SU-DHL-6 (cell line): ENCODE data around the gene PKP2.

Experiments used
- H2AFZ ChIP-seq: fragments of 200-600 bp; sonication (generic); 2 replicates; pipeline ENCODE4 v1.6.1; 2014; ENCODE audit warnings: low read depth, mild to moderate bottlenecking, moderate library complexity, mixed read lengths, antibody characterized with exemption, low read length; ENCODE audit not compliant: severe bottlenecking
- H3F3A ChIP-seq: fragments of 200-600 bp; shearing (Covaris generic); 2 replicates; pipeline ENCODE4 v1.6.0; 2016; ENCODE audit warnings: antibody characterized with exemption, mild to moderate bottlenecking; ENCODE audit not compliant: insufficient read depth
- H3K27ac ChIP-seq: fragments of 200-600 bp; sonication (generic); 2 replicates; pipeline ENCODE4 v1.5.1; 2016; ENCODE audit warnings: low read depth, mild to moderate bottlenecking, low read length, moderate library complexity, mixed read lengths
- H3K27me3 ChIP-seq: fragments of 200-600 bp; sonication (generic), shearing (Covaris generic); 2 replicates; pipeline ENCODE4 v1.6.0; 2014; ENCODE audit warnings: mild to moderate bottlenecking, low read length
- H3K36me3 ChIP-seq: fragments of 200-600 bp; sonication (generic); 2 replicates; pipeline ENCODE4 v1.6.1; 2014; ENCODE audit warnings: mild to moderate bottlenecking, low read length, mixed read lengths
- H3K4me2 ChIP-seq: fragments of 300-600, 200-600 bp; shearing (Covaris generic), sonication (generic); 2 replicates; pipeline ENCODE4 v1.6.0; 2014; ENCODE audit warnings: low read length, low read depth, mild to moderate bottlenecking; ENCODE audit not compliant: poor library complexity, severe bottlenecking
- H3K4me3 ChIP-seq: fragments of 200-600 bp; sonication (generic); 2 replicates; pipeline ENCODE4 v1.5.1; 2014; ENCODE audit warnings: antibody characterized with exemption, low read length, mild to moderate bottlenecking, mixed read lengths; ENCODE audit not compliant: insufficient read depth, poor library complexity, severe bottlenecking
- H3K79me2 ChIP-seq: fragments of 200-600 bp; sonication (generic); 2 replicates; pipeline ENCODE4 v1.6.1; 2014; ENCODE audit warnings: mild to moderate bottlenecking, low read length, moderate library complexity; ENCODE audit not compliant: insufficient read depth
- H3K9ac ChIP-seq: fragments of 200-600 bp; sonication (generic); 2 replicates; pipeline ENCODE4 v1.7.0; 2014; ENCODE audit warnings: mild to moderate bottlenecking, low read length
- H3K9me2 ChIP-seq: fragments of 200-600 bp; sonication (generic); replicated peaks from 2 replicates; pipeline ENCODE4 v1.6.1; 2014; ENCODE audit warnings: low read length; ENCODE audit not compliant: insufficient read depth
- H3K9me3 ChIP-seq: fragments of 200-600 bp; sonication (generic); 2 replicates; pipeline ENCODE4 v1.6.1; 2014; ENCODE audit warnings: low read length, mixed read lengths; ENCODE audit not compliant: insufficient read depth
- H4K20me1 ChIP-seq: fragments of 200-600 bp; sonication (generic); 2 replicates; pipeline ENCODE4 v1.6.1; 2014; ENCODE audit warnings: low read depth, mild to moderate bottlenecking, antibody characterized with exemption, low read length, moderate library complexity, mixed read lengths
- EZH2phosphoT487 ChIP-seq: fragments of 200-600 bp; sonication (generic), shearing (Covaris generic); conservative IDR thresholded peaks from 2 replicates; pipeline ENCODE4 v1.6.1; 2018; ENCODE audit warnings: mild to moderate bottlenecking, antibody characterized with exemption, low read length, moderate library complexity, mixed read lengths
- TF ChIP-seq, protein P1 (sequence below): fragments of 200-600 bp; sonication (generic); IDR thresholded peaks from one replicate; pipeline ENCODE4 v1.5.1; 2017; ENCODE audit warnings: antibody characterized with exemption, mild to moderate bottlenecking, low read length, moderate library complexity; ENCODE audit not compliant: insufficient read depth, poor library complexity, severe bottlenecking

PKP2 gene

DNA sequence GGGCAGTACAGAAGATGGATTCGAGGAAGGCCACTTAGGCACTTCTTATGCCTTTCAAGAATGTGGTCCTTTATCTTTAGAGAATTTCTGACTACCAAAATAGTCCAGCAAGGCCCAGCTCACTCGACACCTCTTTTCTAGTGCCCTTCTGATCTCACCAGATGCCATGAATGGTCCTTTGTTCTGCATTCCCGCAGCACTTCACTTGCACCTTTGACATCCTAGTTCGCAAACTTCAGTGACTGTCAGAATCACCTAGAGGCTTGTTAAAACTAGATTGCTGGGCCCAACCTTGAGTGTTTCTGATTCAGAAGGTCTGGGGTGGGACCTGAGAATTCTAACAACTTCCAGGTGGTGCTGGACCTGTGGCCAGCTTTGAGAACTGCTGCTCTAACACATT is 56.7 kb downstream of the PKP2 start:
- Histone ChIP-seq H2AFZ (no peak overlapping the region), H3K27ac (no peak overlapping the region), H3K4me3 (no peak overlapping the region), H4K20me1 (no peaks in the 10 kb centered on the region), H3K36me3 (no peaks in the 10 kb centered on the region), H3K9me3 (no peaks in the 10 kb centered on the region), H3K9me2 (no peaks in the 10 kb centered on the region), H3K4me2 (no peak overlapping the region), H3F3A (no peaks in the 10 kb centered on the region), H3K27me3 (no peaks in the 10 kb centered on the region), H3K9ac (no peak overlapping the region), H3K79me2 (no peaks in the 10 kb centered on the region)
- TF ChIP-seq EZH2phosphoT487: no peak
- TF ChIP-seq, protein P1, sequence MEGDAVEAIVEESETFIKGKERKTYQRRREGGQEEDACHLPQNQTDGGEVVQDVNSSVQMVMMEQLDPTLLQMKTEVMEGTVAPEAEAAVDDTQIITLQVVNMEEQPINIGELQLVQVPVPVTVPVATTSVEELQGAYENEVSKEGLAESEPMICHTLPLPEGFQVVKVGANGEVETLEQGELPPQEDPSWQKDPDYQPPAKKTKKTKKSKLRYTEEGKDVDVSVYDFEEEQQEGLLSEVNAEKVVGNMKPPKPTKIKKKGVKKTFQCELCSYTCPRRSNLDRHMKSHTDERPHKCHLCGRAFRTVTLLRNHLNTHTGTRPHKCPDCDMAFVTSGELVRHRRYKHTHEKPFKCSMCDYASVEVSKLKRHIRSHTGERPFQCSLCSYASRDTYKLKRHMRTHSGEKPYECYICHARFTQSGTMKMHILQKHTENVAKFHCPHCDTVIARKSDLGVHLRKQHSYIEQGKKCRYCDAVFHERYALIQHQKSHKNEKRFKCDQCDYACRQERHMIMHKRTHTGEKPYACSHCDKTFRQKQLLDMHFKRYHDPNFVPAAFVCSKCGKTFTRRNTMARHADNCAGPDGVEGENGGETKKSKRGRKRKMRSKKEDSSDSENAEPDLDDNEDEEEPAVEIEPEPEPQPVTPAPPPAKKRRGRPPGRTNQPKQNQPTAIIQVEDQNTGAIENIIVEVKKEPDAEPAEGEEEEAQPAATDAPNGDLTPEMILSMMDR: no peak

DNA sequence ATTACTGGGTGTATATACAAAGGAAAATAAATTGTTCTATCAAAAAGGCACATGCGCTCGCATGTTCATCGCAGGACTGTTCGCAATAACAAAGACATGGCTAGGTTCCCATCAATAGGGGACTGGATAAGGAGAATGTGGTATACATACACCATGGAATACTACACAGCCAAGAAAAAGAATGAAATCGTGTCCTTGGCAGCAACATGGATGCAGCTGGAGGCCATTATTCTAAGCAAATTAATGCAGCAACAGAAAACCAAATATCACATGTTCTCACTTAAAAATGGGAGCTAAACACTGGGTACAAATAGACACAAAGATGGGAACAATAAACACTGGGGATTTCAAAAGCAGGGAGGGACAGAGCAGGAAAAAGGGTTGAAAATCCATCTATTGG is 58.6 kb downstream of the PKP2 start:
- H4K20me1 ChIP-seq: no peaks in the 10 kb centered on the region
- H2AFZ ChIP-seq: no peak overlapping the region
- H3K9me3 ChIP-seq: no peaks in the 10 kb centered on the region

DNA sequence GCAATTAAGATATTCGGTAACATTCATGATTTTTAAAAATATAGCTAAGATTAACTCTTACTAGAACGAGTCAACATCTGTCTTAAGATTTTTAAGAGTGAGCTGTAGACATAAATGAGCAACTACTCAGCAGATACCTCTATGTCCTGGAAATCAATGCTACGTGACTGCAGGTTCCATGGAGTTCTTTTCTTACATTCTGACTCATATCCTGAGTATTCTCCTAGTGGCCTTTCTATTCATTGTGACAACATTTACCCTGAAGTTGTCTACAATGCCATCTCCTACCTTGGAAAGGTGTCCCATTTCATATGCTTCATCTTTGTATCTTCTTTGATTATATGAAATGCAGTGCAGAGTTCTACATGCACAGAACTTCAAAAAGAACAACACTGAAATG is 59.9 kb downstream of the PKP2 start:
- Histone ChIP-seq H3K4me2 (no peak overlapping the region), H3K4me3 (no peak overlapping the region), H4K20me1 (no peaks in the 10 kb centered on the region), H3K27me3 (no peaks in the 10 kb centered on the region), H3F3A (no peaks in the 10 kb centered on the region), H3K9ac (no peak overlapping the region), H3K36me3 (no peaks in the 10 kb centered on the region), H3K9me3 (no peaks in the 10 kb centered on the region), H3K79me2 (no peaks in the 10 kb centered on the region), H2AFZ (no peak overlapping the region), H3K27ac (no peak overlapping the region), H3K9me2 (no peaks in the 10 kb centered on the region)
- TF ChIP-seq, protein P1: no peak
- no peak for TF ChIP-seq EZH2phosphoT487

More for the DNA sequence above, 58.6 kb downstream of the PKP2 start:
- H3K36me3 ChIP-seq: no peaks in the 10 kb centered on the region
- no peak overlapping the region for H3K9ac ChIP-seq
- H3K27ac ChIP-seq: no peak overlapping the region
- no peaks in the 10 kb centered on the region for H3K79me2 ChIP-seq
- H3K27me3 ChIP-seq: no peaks in the 10 kb centered on the region
- H3K9me2 ChIP-seq: no peaks in the 10 kb centered on the region
- H3K4me2 ChIP-seq: no peak overlapping the region
- TF ChIP-seq, protein P1: no peak
- TF ChIP-seq EZH2phosphoT487: no peak
- no peaks in the 10 kb centered on the region for H3F3A ChIP-seq
- no peak overlapping the region for H3K4me3 ChIP-seq

DNA sequence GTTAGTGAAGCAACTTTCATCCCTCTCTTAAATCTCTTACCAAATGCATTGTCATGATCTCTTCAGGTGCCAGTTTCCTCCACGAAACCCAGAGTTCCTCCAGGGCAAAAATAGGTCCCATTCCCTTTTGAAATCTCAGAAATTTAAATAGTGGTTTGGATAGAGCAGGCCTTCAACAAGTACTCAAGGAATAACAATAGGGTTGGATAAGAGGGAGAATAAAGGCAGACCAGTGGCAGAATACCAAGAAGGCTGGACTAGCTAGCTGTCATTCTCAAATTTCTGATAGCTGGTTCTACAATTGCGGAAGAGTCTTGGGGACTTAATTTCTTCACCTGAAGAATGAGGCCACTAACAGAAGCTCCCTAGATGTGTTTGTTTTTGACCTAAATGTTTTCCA is 62.5 kb downstream of the PKP2 start:
- H3K4me3 ChIP-seq: no peak overlapping the region
- H3K79me2 ChIP-seq: no peaks in the 10 kb centered on the region
- no peaks in the 10 kb centered on the region for H3K9me3 ChIP-seq
- no peak overlapping the region for H3K4me2 ChIP-seq
- H3F3A ChIP-seq: no peaks in the 10 kb centered on the region
- H3K36me3 ChIP-seq: no peaks in the 10 kb centered on the region
- TF ChIP-seq EZH2phosphoT487: no peak
- TF ChIP-seq, protein P1: no peak
- H4K20me1 ChIP-seq: no peaks in the 10 kb centered on the region
- no peaks in the 10 kb centered on the region for H3K27me3 ChIP-seq
- H2AFZ ChIP-seq: no peak overlapping the region
- no peak overlapping the region for H3K27ac ChIP-seq
- H3K9ac ChIP-seq: no peak overlapping the region
- no peaks in the 10 kb centered on the region for H3K9me2 ChIP-seq
